A673 (cell line): ENCODE measurements around the gene RNF220.

Source experiments
- EZH2 ChIP-seq: fragments of 200-600 bp; sonication (generic); IDR thresholded peaks from 2 replicates; pipeline ENCODE4 v1.6.1; 2017; ENCODE audit warnings: borderline replicate concordance, low read depth, mild to moderate bottlenecking, mixed read lengths, antibody characterized with exemption, low read length; ENCODE audit not compliant: poor library complexity, severe bottlenecking
- TF ChIP-seq, protein P1 (sequence below): fragments of 300-800, 200-600 bp; sonication (generic); conservative IDR thresholded peaks from 2 replicates; pipeline ENCODE4 v1.5.1; 2017; ENCODE audit warnings: low read depth, mild to moderate bottlenecking, antibody characterized with exemption, low read length, moderate library complexity, mixed read lengths

DNA sequence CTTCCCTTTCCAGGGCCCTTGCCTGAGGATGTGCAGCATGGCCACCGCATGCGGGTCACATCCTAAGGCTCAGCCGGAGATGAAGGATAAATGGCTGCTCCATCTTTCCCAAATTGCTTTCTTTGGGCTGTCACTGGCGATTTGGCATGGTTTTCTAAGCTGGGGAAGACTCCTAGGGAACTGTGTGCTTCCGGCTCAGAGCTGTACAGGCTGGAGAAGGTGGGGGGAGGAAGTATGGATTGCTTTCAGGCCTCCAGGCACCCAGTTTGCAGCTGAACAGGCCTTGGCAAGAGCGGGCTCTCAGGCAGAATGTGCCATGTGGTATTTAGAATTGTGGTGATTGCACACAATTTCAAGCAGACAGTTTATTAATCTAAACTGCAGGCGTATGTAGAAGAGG, 220.3 kb downstream of the RNF220 start:
- TF ChIP-seq EZH2 = no peak
- TF ChIP-seq, protein P1, sequence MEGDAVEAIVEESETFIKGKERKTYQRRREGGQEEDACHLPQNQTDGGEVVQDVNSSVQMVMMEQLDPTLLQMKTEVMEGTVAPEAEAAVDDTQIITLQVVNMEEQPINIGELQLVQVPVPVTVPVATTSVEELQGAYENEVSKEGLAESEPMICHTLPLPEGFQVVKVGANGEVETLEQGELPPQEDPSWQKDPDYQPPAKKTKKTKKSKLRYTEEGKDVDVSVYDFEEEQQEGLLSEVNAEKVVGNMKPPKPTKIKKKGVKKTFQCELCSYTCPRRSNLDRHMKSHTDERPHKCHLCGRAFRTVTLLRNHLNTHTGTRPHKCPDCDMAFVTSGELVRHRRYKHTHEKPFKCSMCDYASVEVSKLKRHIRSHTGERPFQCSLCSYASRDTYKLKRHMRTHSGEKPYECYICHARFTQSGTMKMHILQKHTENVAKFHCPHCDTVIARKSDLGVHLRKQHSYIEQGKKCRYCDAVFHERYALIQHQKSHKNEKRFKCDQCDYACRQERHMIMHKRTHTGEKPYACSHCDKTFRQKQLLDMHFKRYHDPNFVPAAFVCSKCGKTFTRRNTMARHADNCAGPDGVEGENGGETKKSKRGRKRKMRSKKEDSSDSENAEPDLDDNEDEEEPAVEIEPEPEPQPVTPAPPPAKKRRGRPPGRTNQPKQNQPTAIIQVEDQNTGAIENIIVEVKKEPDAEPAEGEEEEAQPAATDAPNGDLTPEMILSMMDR = no peak
